ENCODE data around the gene PHIP.

Gene PHIP

DNA sequence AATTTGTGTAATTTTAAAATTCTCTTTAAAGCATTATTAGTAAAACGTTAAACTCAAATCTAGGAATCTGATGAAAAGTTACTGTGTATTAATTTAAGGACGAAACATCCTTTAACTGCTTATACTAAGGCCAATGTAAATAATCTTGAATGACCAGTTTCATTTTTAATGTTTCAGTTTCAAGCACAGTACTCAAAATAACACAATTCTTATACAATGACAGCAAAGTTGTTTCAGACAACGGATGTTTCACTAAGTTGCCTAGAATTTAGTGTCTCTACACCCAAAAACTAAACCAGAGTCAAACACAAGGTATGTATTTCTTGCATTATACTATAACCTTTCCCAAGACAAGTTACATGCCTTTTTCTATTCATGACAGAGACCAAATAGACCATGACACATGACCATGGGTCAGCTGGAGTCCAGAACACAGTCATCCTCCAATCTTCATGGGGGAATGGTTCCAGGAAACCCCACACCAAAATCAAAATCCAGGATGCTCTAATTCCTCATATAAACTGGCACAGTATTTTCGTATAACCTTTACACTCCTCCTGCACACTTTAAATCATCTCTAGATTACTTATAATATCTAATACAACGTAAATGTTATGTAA is 7.7 kb downstream of the PHIP start:
- no peak for DNase-seq

DNA sequence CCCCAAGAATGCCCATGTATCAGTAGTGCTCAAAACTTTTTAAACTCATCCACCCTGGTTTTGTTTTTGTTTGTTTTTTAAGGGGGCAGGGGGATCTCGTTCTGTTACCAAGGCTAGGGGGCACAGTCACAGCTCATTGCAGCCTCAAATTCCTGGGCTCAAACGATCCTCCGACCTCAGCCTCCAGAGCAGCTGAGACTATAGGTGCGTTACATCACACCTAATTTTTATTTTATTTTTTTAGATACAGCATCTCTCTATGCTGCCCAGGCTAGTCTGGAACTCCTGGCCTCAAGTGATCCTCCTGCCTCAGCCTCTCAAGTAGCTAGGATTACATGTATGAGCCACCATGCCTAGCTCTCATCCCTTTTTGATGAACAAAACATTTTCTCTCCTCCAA is 11.2 kb downstream of the PHIP start:
- no peak for DNase-seq

DNA sequence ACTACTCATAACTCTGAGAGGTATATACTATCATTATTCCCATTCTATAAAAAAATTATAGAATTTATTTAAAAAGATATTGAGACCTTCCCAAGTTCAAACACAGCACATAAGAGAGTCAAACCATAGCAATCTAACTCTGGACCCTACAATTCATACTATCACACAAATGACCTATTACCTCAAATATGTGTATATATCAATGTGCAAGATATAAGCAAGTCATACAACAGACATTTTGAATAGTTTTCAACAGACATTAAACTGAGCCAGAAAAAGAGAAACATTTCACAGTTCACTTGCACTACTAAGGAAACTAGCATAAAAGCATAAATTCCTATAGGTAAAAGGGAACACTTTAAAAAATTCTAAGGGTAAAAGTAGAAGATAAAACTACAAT is 11.7 kb downstream of the PHIP start:
- DNase-seq: no peak

DNA sequence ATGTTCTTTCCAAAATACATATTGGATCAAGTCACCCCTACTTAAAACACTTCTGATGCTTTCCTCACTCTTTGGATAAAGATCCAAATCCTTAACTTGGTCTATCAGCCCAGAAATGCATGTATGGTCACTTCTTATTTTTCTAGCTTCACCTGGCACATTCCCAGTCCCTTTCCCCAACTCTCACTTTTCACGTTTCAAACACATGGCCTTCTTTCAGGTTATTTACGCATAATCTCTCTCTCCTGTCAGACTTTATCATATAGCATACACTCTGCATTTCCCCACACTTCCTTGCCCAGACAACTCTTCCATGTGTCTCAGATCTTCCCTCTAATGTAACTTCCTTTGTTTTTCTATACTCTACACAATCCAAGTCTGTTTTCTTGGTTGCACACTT is 12.8 kb downstream of the PHIP start:
- DNase-seq: no peak

DNA sequence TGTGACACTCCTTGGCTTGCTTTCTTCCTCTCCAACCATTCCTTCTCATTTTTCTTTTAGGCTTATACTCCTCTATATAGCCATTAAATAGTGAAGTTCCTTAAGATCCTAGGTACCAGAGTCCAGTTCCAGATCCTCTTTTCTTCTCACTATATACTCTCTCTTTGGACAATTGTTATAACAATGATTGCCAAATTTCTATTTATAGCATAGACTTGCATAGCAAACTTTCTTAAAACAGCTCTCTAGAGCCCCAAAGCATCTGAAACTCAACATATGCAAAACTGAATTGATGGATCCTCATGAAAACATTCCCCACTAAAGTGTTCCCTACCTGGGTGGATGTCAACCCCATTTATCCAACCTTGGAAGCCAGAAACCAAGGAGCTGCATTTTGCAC is 13.4 kb downstream of the PHIP start:
- no peak for DNase-seq

DNA sequence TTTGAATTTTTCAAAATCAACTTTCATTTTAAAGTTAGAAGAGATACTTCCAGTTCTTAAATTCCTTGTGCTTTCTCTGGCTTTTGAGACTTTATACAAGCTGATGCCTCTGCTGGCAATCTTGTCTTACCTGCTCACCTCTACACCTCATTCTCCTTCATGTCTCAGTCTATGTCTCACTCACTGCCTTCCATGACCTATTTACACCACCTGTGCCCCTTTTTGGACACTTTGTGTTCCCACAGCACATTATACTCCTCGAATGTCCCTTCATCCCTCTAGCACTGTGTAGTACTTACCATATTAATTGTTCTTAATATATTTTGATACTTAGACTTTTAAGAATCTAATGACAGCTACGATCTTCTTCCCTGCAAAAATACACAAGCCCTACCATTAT is 15.3 kb downstream of the PHIP start:
- no peak for DNase-seq

GRCh38 chr6:79057746-79058145 is 20.3 kb downstream of the PHIP start:
- no peak for DNase-seq

DNA sequence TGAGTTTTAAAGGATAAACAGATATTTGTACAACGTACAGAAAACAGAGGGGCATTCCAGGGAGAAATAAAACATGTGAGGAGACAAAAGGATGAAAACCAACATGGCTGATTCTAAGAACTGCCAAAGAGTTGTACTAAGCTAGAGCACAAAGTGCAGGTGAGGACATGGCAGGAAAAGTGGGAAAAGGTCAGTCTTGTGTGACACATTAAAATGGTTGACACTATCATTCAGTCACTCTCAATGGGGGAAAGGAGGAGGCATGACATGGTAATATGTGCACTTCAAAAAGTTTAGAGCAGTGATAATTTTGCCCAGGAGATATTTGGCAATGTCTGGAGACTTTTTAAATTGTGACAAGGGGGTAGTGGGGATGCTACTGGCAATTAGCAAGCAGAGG is 21.8 kb downstream of the PHIP start:
- DNase-seq: no peak

DNA sequence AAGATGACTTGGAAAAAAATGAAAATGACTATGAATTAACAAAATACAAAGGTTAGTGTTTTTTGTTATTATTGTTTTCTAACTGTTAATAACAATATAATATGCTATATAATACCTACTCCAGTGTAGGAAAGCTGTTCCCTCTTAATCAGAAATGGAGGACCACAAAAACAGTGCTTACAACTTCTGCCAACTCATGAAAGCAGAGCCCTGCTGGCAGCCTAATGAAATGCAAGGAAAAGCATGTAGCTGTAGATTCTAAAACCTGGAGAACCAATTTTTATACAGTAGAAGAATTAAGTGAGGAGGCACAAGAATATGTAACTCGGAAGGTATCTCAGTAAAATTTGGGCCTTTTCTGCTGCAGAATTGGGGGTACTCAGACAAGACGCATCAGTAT is 29.4 kb downstream of the PHIP start:
- DNase-seq: no peak

- DNase-seq: no peak
These were observed 31.0 kb downstream of the PHIP start for GRCh38 chr6:79047072-79047471.

GRCh38 chr6:79045966-79046365 is 32.1 kb downstream of the PHIP start:
- no peak for DNase-seq

DNA sequence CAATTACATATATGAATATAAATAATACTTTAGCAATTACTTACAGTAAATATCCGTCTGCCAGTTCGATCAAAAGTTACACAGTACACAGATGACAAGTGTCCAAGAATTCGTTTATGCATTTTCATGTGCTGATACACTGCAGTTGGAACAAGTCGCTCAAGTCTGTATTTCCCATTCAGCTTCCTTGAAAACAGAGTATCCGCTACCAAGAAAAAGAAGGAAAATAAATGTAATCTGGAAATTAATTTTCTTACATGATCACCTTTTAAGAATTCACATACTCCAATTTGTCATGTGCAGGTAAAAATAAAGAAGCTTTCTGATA is 35.3 kb downstream of the PHIP start:
- no peak for DNase-seq

- no peak for DNase-seq
These were observed 35.8 kb downstream of the PHIP start for GRCh38 chr6:79042088-79042798.

DNA sequence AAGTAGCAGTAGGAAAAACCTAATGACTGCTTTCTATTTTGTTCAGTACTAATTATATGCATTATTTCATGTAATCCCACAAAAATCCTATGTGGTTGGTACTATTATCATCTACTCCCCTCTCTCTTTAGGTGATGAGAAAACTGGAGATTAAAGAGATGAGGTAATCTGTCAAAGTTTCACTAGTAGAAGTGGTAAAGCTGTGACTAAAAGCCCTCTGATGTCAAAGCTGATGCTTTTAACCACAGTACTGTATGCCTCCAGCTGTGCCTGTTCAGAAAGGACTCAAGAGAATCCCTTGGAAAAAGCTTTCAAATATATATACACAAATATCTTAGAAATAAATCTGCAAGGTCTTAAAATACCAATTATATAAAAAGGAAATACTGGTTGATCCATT is 38.0 kb downstream of the PHIP start:
- DNase-seq: no peak

- no peak for DNase-seq
These were observed 40.0 kb downstream of the PHIP start for GRCh38 chr6:79038061-79038460.

DNA sequence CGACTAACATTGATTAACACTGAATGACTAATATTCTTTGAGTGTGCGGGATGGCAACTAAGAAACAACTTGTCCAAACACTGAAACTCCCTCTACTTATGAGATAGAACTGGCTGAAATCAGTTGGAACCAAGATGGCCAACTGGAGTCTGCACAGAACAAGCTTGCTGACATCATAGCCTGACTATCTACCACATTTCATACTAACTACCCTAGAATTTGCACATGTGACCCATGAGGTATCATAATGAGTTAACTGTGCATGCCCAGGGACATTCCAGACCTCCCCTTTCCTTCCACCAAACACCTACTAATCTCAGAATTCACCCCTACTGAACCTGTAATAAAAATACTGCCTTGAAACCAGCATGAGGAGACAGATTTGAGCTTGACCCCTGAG is 43.2 kb downstream of the PHIP start:
- DNase-seq: no peak

GRCh38 chr6:79033279-79033678 is 44.8 kb downstream of the PHIP start:
- DNase-seq: no peak

DNA sequence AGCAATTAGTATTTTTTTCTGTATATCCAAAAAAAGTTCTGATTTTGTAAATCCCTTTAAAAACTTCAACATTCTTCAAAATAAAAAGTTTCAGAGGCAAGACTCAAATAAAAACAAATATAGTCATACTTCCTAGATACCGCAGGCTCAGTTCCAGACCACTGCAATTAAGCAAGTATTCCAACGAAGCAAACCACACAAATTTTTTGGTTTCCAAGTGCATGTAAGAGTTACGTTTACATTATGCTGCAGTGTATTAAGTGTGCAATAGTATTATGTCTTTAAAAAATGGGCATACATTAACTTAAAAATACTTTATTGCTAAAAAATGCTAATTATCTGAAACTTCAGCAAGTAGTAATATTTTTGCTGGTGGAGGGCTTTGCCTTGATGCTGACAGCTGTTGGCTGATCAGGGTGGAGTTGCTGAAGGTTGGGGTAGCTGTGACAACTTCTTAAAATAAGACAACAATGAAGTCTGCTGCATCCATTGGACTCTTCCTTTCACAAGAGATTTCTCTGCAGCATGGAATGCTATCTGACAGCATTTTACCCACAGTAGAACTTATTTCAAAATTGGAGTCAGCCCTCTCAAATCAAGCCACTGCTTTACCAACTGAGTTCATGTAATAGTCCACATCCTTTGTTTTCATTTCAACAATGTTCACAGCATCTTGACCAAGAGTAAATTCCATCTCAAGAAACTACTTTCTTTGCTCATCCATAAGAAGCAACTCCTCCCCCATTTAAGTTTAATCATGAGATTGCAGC is 46.0 kb downstream of the PHIP start:
- no peak for DNase-seq

DNA sequence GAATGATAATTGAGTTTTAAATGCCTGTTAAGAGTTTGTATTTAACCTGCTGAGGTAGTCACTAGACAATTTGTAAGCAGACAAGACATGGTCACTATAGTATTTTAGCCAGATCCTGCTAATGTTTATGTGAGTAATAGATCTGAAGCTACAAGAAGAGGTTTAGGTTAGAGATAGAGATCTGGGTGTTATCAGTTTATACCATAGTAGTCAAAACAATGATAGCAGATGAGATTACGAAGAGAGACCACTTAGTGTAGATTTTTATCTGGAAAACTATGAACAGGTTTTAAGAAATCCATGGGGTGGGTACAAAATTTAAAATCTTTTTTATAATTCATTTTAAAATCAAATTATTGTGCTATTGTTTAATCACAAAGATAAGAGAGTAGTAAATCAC is 47.5 kb downstream of the PHIP start:
- no peak for DNase-seq

GRCh38 chr6:79030023-79030422 is 48.0 kb downstream of the PHIP start:
- DNase-seq: no peak

GRCh38 chr6:79028641-79029314 is 49.3 kb downstream of the PHIP start:
- no peak for DNase-seq

DNA sequence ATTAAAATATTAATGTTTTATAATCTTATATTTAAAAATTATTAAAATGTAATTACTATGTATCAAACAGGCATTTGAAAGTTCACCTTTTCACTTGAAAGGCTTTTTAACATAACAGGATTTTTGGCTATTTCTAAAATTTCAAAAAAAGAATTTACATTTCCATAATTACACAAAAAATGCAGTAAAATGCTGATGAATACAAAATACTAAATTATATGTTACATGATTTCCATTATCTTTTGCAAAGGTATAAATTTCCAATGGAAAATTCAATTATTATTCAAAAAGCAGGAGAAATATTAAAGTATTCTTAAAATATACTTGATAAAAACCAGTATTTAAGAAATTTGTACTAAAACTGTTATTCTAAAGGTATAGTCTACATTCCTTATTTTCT is 66.1 kb downstream of the PHIP start:
- DNase-seq: no peak

DNA sequence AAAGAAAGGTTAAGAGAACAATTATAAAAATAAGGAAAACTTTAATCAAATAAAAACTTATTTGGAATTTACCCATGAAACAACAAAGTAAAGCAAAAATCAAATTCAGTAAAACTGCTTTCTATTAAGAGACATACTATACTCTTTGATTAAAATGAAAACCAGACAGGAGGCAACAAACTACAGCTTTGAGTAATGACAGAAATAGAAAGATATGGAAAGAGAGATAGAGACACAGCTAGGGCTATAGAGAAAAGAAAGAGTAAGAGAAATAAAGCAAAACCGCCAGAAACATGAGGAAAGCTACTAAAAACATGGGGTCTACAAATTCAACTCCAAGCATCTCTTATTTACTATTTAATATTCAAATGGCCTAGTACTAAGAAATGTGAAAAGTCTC is 67.6 kb downstream of the PHIP start:
- DNase-seq: no peak

DNA sequence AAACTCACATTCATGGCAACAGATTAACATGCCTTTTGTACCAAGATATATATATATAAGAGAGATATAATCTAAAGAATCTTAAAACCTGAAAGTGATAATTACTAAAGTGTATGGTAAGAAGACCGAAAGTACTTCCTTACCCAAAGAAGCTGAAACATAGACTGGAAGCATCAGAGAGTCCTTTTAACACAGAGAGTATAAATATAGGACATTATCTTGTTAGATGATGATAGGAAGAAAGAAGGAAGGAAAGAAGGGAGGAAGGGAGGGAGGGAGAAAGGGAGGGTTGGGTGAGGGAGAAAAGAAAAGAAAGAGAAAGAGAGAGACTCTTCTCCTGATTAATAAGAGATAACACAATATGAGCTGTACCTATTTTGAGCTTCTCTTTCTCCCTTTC is 68.2 kb downstream of the PHIP start:
- DNase-seq: no peak
